ENCODE data around the gene ERP44.

DNA sequence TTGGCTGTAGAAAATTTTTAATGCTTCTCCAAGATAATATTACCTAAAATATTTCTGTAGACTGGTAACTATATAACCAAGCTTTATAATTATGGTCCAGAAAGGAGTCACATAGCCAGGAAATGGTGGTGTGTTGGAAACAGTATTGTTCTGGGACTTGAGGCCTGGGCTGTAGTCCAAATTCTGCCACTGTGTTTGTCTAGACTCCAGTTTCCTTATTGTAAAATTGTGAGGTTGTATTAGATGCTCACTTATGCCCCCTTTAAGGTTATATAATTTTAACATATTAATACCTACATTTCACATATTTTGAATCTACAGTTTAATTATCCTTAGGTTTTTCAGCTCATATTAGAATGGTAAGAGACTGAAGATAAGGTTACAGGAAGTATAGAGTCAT is 149.9 kb downstream of the ERP44 start:
- TF ChIP-seq, protein P1, sequence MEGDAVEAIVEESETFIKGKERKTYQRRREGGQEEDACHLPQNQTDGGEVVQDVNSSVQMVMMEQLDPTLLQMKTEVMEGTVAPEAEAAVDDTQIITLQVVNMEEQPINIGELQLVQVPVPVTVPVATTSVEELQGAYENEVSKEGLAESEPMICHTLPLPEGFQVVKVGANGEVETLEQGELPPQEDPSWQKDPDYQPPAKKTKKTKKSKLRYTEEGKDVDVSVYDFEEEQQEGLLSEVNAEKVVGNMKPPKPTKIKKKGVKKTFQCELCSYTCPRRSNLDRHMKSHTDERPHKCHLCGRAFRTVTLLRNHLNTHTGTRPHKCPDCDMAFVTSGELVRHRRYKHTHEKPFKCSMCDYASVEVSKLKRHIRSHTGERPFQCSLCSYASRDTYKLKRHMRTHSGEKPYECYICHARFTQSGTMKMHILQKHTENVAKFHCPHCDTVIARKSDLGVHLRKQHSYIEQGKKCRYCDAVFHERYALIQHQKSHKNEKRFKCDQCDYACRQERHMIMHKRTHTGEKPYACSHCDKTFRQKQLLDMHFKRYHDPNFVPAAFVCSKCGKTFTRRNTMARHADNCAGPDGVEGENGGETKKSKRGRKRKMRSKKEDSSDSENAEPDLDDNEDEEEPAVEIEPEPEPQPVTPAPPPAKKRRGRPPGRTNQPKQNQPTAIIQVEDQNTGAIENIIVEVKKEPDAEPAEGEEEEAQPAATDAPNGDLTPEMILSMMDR (IDR thresholded peaks at IDR 0.05): no peak
- TF ChIP-seq POLR2A (IDR thresholded peaks at IDR 0.05) (no peak), POLR2AphosphoS5 (IDR thresholded peaks at IDR 0.05) (no peak), EP300 (IDR thresholded peaks at IDR 0.05) (no peak)

Measured in suprapubic skin (tissue), 4 donors.